Neural progenitor cell (in vitro differentiated cells): ENCODE data around the gene PGAP3. TPM values are rescaled to one million over a fixed set of nuclear protein-coding genes. Genes with fewer than 3 reads are reported as not detected.

Experiments
- DNase-seq: peaks from one replicate; pipeline ENCODE4 v3.0.0-alpha.2; 2016; ENCODE audit warnings: low spot score
- H2AFZ ChIP-seq: fragments of 200-600 bp; sonication (generic); replicated peaks from 2 replicates; pipeline ENCODE4 v1.6.1; 2016; ENCODE audit warnings: antibody characterized with exemption
- H3F3A ChIP-seq: fragments of 200-600 bp; sonication (generic); 2 replicates; pipeline ENCODE4 v1.6.1; 2016; ENCODE audit warnings: antibody characterized with exemption, low read depth
- H3K27ac ChIP-seq: fragments of 200-600 bp; sonication (generic); 2 replicates; pipeline ENCODE4 v1.5.1; 2016; ENCODE audit warnings: mild to moderate bottlenecking
- H3K27me3 ChIP-seq: fragments of 200-600 bp; sonication (generic); 2 replicates; pipeline ENCODE4 v1.6.1; 2016; ENCODE audit warnings: mild to moderate bottlenecking, moderate library complexity
- H3K36me3 ChIP-seq: fragments of 200-600 bp; sonication (generic); 2 replicates; pipeline ENCODE4 v1.5.1; 2016
- H3K4me1 ChIP-seq: fragments of 200-600 bp; sonication (generic); 2 replicates; pipeline ENCODE4 v1.6.1; 2016; ENCODE audit warnings: mixed run types
- H3K4me2 ChIP-seq: fragments of 200-600 bp; sonication (generic); 2 replicates; pipeline ENCODE4 v1.6.1; 2016
- H3K4me3 ChIP-seq: fragments of 200-600 bp; sonication (generic); 2 replicates; pipeline ENCODE4 v1.5.1; 2016
- H3K79me2 ChIP-seq: fragments of 200-600 bp; sonication (generic); 2 replicates; pipeline ENCODE4 v1.6.1; 2016; ENCODE audit warnings: low read depth
- H3K9ac ChIP-seq: fragments of 200-600 bp; sonication (generic); 2 replicates; pipeline ENCODE4 v1.6.1; 2016
- H3K9me3 ChIP-seq: fragments of 200-600 bp; sonication (generic); 2 replicates; pipeline ENCODE4 v1.5.1; 2016; ENCODE audit warnings: low read depth
- H4K20me1 ChIP-seq: fragments of 200-600 bp; sonication (generic); 2 replicates; pipeline ENCODE4 v1.6.1; 2016; ENCODE audit warnings: low read depth
- H3K27ac Mint-ChIP-seq: 3 replicates; pipeline ENCODE4 v1.8.0; 2021; ENCODE audit warnings: mixed read lengths
- H3K27me3 Mint-ChIP-seq: 2 replicates; pipeline ENCODE4 v1.8.0; 2022; ENCODE audit warnings: low read depth, mild to moderate bottlenecking, inconsistent platforms, moderate library complexity, mixed read lengths; ENCODE audit not compliant: insufficient read depth
- H3K36me3 Mint-ChIP-seq: 3 replicates; pipeline ENCODE4 v1.8.0; 2021; ENCODE audit warnings: mixed read lengths
- H3K4me1 Mint-ChIP-seq: 3 replicates; pipeline ENCODE4 v1.8.0; 2021; ENCODE audit warnings: mixed read lengths
- H3K4me3 Mint-ChIP-seq: 3 replicates; pipeline ENCODE4 v1.8.0; 2021; ENCODE audit warnings: mild to moderate bottlenecking, moderate library complexity, mixed read lengths
- H3K9me3 Mint-ChIP-seq: 3 replicates; pipeline ENCODE4 v1.8.0; 2020; ENCODE audit warnings: mixed read lengths
- CTCF ChIP-seq: fragments of 200-600 bp; sonication (generic); IDR thresholded peaks from 2 replicates; pipeline ENCODE4 v1.5.1; 2017; ENCODE audit warnings: antibody characterized with exemption, mild to moderate bottlenecking
- EZH2 ChIP-seq: fragments of 200-600 bp; sonication (generic); IDR thresholded peaks from 2 replicates; pipeline ENCODE4 v1.6.1; 2017; ENCODE audit warnings: antibody characterized with exemption, mild to moderate bottlenecking, moderate library complexity
- EZH2phosphoT487 ChIP-seq: fragments of 200-600 bp; sonication (generic); IDR thresholded peaks from 2 replicates; pipeline ENCODE4 v1.6.1; 2017; ENCODE audit warnings: antibody characterized with exemption
- total RNA-seq: library from RNA; depleted of rRNA; stranded (reverse); fragments of >200 nt; gene quantifications from 2 replicates; pipeline ENCODE4 v1.2.3, GENCODE V29; 2015; ENCODE audit warnings: low replicate concordance

The PGAP3 gene
- total RNA-seq, 1 donor from 2014 or later, result 6.6 TPM

DNA sequence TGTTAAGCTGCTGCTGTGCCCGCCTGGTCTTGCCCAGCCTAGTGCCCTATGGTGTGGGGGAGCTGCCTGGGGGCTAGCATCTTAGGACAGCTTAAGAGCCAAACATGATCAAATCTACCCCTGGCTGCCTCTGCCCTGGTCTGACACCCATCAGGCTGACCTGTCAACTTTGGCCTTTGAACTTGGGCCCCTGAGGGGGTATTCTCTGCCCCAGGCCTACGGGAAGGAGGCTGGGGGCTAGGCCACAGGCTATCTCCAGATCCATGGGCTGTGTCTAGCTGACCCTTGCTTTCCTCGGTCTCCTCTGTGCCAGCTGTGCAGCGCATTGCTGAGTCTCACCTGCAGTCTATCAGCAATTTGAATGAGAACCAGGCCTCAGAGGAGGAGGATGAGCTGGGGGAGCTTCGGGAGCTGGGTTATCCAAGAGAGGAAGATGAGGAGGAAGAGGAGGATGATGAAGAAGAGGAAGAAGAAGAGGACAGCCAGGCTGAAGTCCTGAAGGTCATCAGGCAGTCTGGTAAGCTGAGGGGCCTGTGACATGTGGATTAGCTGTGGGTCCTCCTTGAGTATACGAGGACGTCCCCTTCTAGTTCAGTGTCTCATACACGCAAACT, 54.2 kb downstream of the PGAP3 start:
- Histone ChIP-seq H3K4me2 (no peak overlapping the region), H3K9ac (no peak overlapping the region), H3K27me3 (peaks cover 5% of the 10 kb centered on the region), H3K9me3 (no peaks in the 10 kb centered on the region), H3K4me3 (no peak overlapping the region), H3K27ac (no peak overlapping the region), H3F3A (peaks cover 29% of the 10 kb centered on the region), H3K36me3 (no peaks in the 10 kb centered on the region), H2AFZ (no peak overlapping the region), H4K20me1 (peaks cover 13% of the 10 kb centered on the region), H3K79me2 (peaks cover 12% of the 10 kb centered on the region), H3K4me1 (peaks cover 24% of the 10 kb centered on the region)
- TF ChIP-seq EZH2 (no peak), EZH2phosphoT487 (no peak), CTCF (no peak)
- Mint-ChIP-seq H3K4me1 (peaks cover 34% of the 10 kb centered on the region), H3K36me3 (no peaks in the 10 kb centered on the region), H3K27ac (no peak overlapping the region), H3K4me3 (peak overlapping the region; percentile 66), H3K9me3 (no peaks in the 10 kb centered on the region), H3K27me3 (peaks cover 21% of the 10 kb centered on the region)
- no peak for DNase-seq

GRCh38 chr17:39632153-39632941, 55.5 kb downstream of the PGAP3 start:
- Mint-ChIP-seq H3K4me1 (peaks cover 29% of the 10 kb centered on the region), H3K27me3 (peaks cover 30% of the 10 kb centered on the region), H3K36me3 (no peaks in the 10 kb centered on the region), H3K4me3 (no peak overlapping the region), H3K27ac (no peak overlapping the region), H3K9me3 (no peaks in the 10 kb centered on the region)
- Histone ChIP-seq H3K79me2 (no peaks in the 10 kb centered on the region), H3K4me3 (no peak overlapping the region), H3K4me2 (no peak overlapping the region), H2AFZ (no peak overlapping the region), H4K20me1 (peaks cover 12% of the 10 kb centered on the region), H3K36me3 (no peaks in the 10 kb centered on the region), H3K9ac (no peak overlapping the region), H3F3A (peaks cover 32% of the 10 kb centered on the region), H3K27ac (no peak overlapping the region), H3K9me3 (no peaks in the 10 kb centered on the region), H3K27me3 (peaks cover 19% of the 10 kb centered on the region), H3K4me1 (peaks cover 28% of the 10 kb centered on the region)
- TF ChIP-seq EZH2 (no peak), CTCF (no peak), EZH2phosphoT487 (no peak)
- no peak for DNase-seq

DNA sequence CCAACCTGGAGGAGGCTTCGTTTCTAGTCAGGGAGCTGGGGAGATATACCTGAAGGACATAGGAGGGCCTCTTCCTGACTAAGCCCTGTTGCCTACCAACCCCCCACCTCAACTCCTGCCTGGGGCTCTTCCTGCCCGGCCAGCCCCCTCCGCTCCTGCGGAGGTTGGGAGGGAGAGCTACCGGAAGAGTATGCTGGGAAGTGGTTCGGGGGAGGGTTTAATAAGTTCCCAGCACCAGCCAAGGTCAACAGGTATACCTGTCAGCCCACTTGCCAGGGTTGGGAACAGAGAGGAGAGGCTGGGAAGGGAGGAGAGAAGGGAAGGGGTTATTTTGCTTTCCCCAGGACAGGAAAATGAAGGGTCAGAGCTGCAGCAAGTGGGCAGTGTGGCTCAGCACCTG, 56.5 kb downstream of the PGAP3 start:
- Mint-ChIP-seq H3K4me3 (no peak overlapping the region), H3K36me3 (no peaks in the 10 kb centered on the region), H3K9me3 (no peaks in the 10 kb centered on the region), H3K4me1 (peaks cover 26% of the 10 kb centered on the region), H3K27me3 (peaks cover 35% of the 10 kb centered on the region), H3K27ac (peak overlapping the region; percentile 89)
- Histone ChIP-seq H3K4me3 (no peak overlapping the region), H3K27me3 (peaks cover 28% of the 10 kb centered on the region), H3K27ac (no peak overlapping the region), H3K9me3 (no peaks in the 10 kb centered on the region), H2AFZ (no peak overlapping the region), H3K4me1 (peaks cover 31% of the 10 kb centered on the region), H3K4me2 (no peak overlapping the region), H3K79me2 (no peaks in the 10 kb centered on the region), H3F3A (peaks cover 30% of the 10 kb centered on the region), H3K36me3 (no peaks in the 10 kb centered on the region), H4K20me1 (peaks cover 13% of the 10 kb centered on the region), H3K9ac (no peak overlapping the region)
- no peak for DNase-seq
- TF ChIP-seq EZH2 (no peak), CTCF (no peak), EZH2phosphoT487 (no peak)
